Prostate gland (tissue), 2 donors: Measurements from ENCODE around the gene AP2M1. TPM values are rescaled to one million over a fixed set of nuclear protein-coding genes. Genes with fewer than 3 reads are reported as not detected.

Source experiments
- DNase-seq: peaks from one replicate; pipeline ENCODE4 v3.0.0-alpha.2; 2019; ENCODE audit warnings: low spot score
- H3K27ac ChIP-seq, 2 donors: fragments of 200-600 bp; sonication (generic); 2 replicates each; pipeline ENCODE4 v1.5.1; 2017 to 2019
- H3K27me3 ChIP-seq: fragments of 200-600 bp; sonication (generic); replicated peaks from 2 replicates; pipeline ENCODE4 v1.5.1; 2019; ENCODE audit not compliant: insufficient read depth
- H3K36me3 ChIP-seq, 2 donors: fragments of 200-600 bp; sonication (generic); 1 replicate in 1 of 2; 2 replicates in 1 of 2; pipeline versions ENCODE4 v1.5.1 to v1.8.1; 2017 to 2019
- H3K4me1 ChIP-seq: fragments of 200-600 bp; sonication (generic); replicated peaks from 2 replicates; pipeline ENCODE4 v1.5.1; 2019
- H3K4me3 ChIP-seq, 2 donors: fragments of 200-600 bp; sonication (generic); 2 replicates each; pipeline ENCODE4 v1.5.1; 2017 to 2019
- H3K9me3 ChIP-seq: fragments of 200-600 bp; sonication (generic); 2 replicates; pipeline ENCODE4 v1.5.1; 2017
- CTCF ChIP-seq, 4 experiments: fragments of 200-600 bp in 2 of 4; fragments of 450-650 bp in 2 of 4; sonication (generic) in 2 of 4; IDR thresholded peaks; 1 replicate in 3 of 4; 2 replicates in 1 of 4; pipeline ENCODE4 v1.5.1; 2016 to 2019; ENCODE audit warnings: antibody characterized with exemption in 4 of 4, mild to moderate bottlenecking in 2 of 4, moderate library complexity in 2 of 4
- POLR2A ChIP-seq: fragments of 450-650 bp; IDR thresholded peaks from one replicate; pipeline ENCODE4 v1.6.1; 2016; ENCODE audit warnings: antibody characterized with exemption, mild to moderate bottlenecking
- POLR2AphosphoS5 ChIP-seq: sonication (generic); formaldehyde crosslinking; IDR thresholded peaks from one replicate; pipeline ENCODE4 v1.6.1; 2017; ENCODE audit warnings: antibody characterized with exemption
- WGBS: methylation state at CpG from one replicate; pipeline ENCODE4 v1.1.5; 2018; 5-methylcytosine and 5-hydroxymethylcytosine counted together
- intact Hi-C: fragments of 100-400 bp; cut with DNase I; formaldehyde crosslinking; loops from one replicate; pipeline ENCODE4 v1.14.2; 2022
- total RNA-seq, 2 donors: library from RNA; depleted of rRNA; stranded (reverse); fragments of >200 nt; gene quantifications; one replicate each; pipeline ENCODE4 v1.1.0, GENCODE V29; 2016

The AP2M1 gene
- total RNA-seq, 2 donors from 2014 or later, result 183 to 307 TPM

- DNase-seq, result peak; percentile 88
- Histone ChIP-seq H3K36me3 (no peaks in the 10 kb centered on the region), H3K27ac (peak overlapping the region; percentile 94), H3K27me3 (no peaks in the 10 kb centered on the region), H3K4me3 (peak overlapping the region; percentile 68 to 92), H3K4me1 (peaks cover 16% of the 10 kb centered on the region), H3K9me3 (no peaks in the 10 kb centered on the region)
- TF ChIP-seq POLR2A (no peak), POLR2AphosphoS5 (peak; percentile 68), CTCF (IDR thresholded peaks at IDR 0.05) (peak in 1 of 4 experiments; percentile 8)
- intact Hi-C loops, result loop anchor here (2.0 kb wide), 1 partner anchor 115 kb away; the partner anchor contains the start of genes ALG3 and EEF1AKMT4
- under 1% methylated on average over 37 of the region's 37 CpGs for WGBS
Observed at GRCh38 chr3:184133840-184134745, 40.6 kb upstream of the AP2M1 start.

GRCh38 chr3:184134746-184135148 lies 39.9 kb upstream of the AP2M1 start:
- no peak for TF ChIP-seq POLR2A
- no peak for TF ChIP-seq POLR2AphosphoS5
- no peak for TF ChIP-seq CTCF (IDR thresholded peaks at IDR 0.05)
- Histone ChIP-seq H3K27ac (peak overlapping the region; percentile 94), H3K4me1 (peaks cover 16% of the 10 kb centered on the region), H3K27me3 (no peaks in the 10 kb centered on the region), H3K4me3 (peak overlapping the region; percentile 68 to 92), H3K9me3 (no peaks in the 10 kb centered on the region), H3K36me3 (no peaks in the 10 kb centered on the region)
- intact Hi-C loops, result loop anchor here (2.0 to 5.0 kb wide), 3 partner anchors 43 to 237 kb away; partner anchors contain the start of genes ALG3 and EEF1AKMT4
- WGBS, result 0% methylated on average over 21 of the region's 21 CpGs
- no peak for DNase-seq

GRCh38 chr3:184135149-184135910 lies 39.3 kb upstream of the AP2M1 start, which contains the start of gene EIF2B5:
Gene EIF2B5, plus strand, starts transcription at chr3:184135358. Its CDS starts 28 bp downstream, at chr3:184135386.
- peak; percentile 97 for TF ChIP-seq POLR2AphosphoS5
- peak; percentile 38 to 80 (median 59) for TF ChIP-seq CTCF (IDR thresholded peaks at IDR 0.05)
- TF ChIP-seq POLR2A, result peak; percentile 49
- intact Hi-C loops, result loop anchor here (2.0 to 5.0 kb wide), 3 partner anchors 42 to 238 kb away; partner anchors contain the start of genes ALG3 and EEF1AKMT4
- WGBS, result under 1% methylated on average over 56 of the region's 56 CpGs

GRCh38 chr3:184135911-184136260 lies 38.8 kb upstream of the AP2M1 start:
- Histone ChIP-seq H3K36me3 (no peaks in the 10 kb centered on the region), H3K27me3 (no peaks in the 10 kb centered on the region), H3K4me3 (peak overlapping the region; percentile 68 to 92), H3K27ac (peak overlapping the region; percentile 94), H3K4me1 (peaks cover 16% of the 10 kb centered on the region), H3K9me3 (no peaks in the 10 kb centered on the region)
- TF ChIP-seq POLR2AphosphoS5 (no peak), POLR2A (no peak), CTCF (IDR thresholded peaks at IDR 0.05) (no peak)
- DNase-seq, result no peak
- WGBS, result 3% methylated on average over 9 of the region's 9 CpGs
- intact Hi-C loops, result loop anchor here (2.0 to 5.0 kb wide), 3 partner anchors 41 to 239 kb away; partner anchors contain the start of genes ALG3 and EEF1AKMT4

More at GRCh38 chr3:184135149-184135910, 39.3 kb upstream of the AP2M1 start, which contains the start of gene EIF2B5:
- peak; percentile 88 for DNase-seq
- peak within 1 kb of the TSS; percentile 94 for H3K27ac ChIP-seq
- peaks cover 16% of the 10 kb centered on the region for H3K4me1 ChIP-seq
- no peaks in the 10 kb centered on the region for H3K9me3 ChIP-seq
- no peaks in the 10 kb centered on the region for H3K27me3 ChIP-seq
- H3K4me3 ChIP-seq, result peak within 1 kb of the TSS; percentile 68 to 92
- no peaks in the 10 kb centered on the region for H3K36me3 ChIP-seq
